Caco-2 (cell line): Measurements from ENCODE around the gene NUMB. TPM values are rescaled to one million over a fixed set of nuclear protein-coding genes. Genes with fewer than 3 reads are reported as not detected.

ENCODE experiments used
- BruUV-seq: library from RNA; stranded (reverse); fragments of 400-500 nt; replicated peaks from 2 replicates; lab custom pipeline; 2021; lab: Mats Ljungman, UMichigan
- CTCF ChIA-PET: fragments of 300-600 bp; sonication (Branson Sonifier 250); formaldehyde crosslinking; loops from one replicate; lab custom pipeline; 2022; ENCODE audit warnings: antibody characterized with exemption; lab: Charles Lee
- POLR2A ChIA-PET: fragments of 300-600 bp; sonication (Branson Sonifier 250); formaldehyde crosslinking; loops from one replicate; lab custom pipeline; 2022; ENCODE audit warnings: antibody characterized with exemption; lab: Charles Lee
- DNase-seq, 2 experiments: peaks; one replicate each; pipeline versions ENCODE4 v3.0.0 to v3.0.0-alpha.2; 2020 to 2022
- H3K27me3 ChIP-seq: replicated peaks from 2 replicates; pipeline ENCODE4 v1.6.0; 2011; ENCODE audit warnings: low read length; ENCODE audit not compliant: control insufficient read depth, insufficient read depth
- H3K36me3 ChIP-seq: 2 replicates; pipeline ENCODE4 v1.5.1; 2011; ENCODE audit warnings: low read length; ENCODE audit not compliant: control insufficient read depth, insufficient read depth
- H3K4me1 ChIP-seq: fragments of 250-450 bp; sonication (Bioruptor Pico); 2 replicates; pipeline ENCODE4 v1.5.1; 2020; ENCODE audit warnings: mild to moderate bottlenecking
- H3K4me3 ChIP-seq: 2 replicates; pipeline ENCODE4 v1.5.1; 2011; ENCODE audit warnings: low read depth, mild to moderate bottlenecking, control low read depth, low read length
- H3K9me3 ChIP-seq: fragments of 250-450 bp; sonication (Bioruptor Pico); 2 replicates; pipeline ENCODE4 v1.5.1; 2020; ENCODE audit warnings: mild to moderate bottlenecking, moderate library complexity
- H3K27ac Mint-ChIP-seq: one replicate; pipeline ENCODE4 v1.8.0; 2022; ENCODE audit warnings: mixed read lengths; ENCODE audit not compliant: unreplicated experiment
- H3K27me3 Mint-ChIP-seq: one replicate; pipeline ENCODE4 v1.8.0; 2022; ENCODE audit warnings: mixed read lengths; ENCODE audit not compliant: insufficient read depth, unreplicated experiment
- H3K36me3 Mint-ChIP-seq: one replicate; pipeline ENCODE4 v1.8.0; 2022; ENCODE audit warnings: mild to moderate bottlenecking, mixed read lengths; ENCODE audit not compliant: insufficient read depth, unreplicated experiment
- H3K4me1 Mint-ChIP-seq: one replicate; pipeline ENCODE4 v1.8.0; 2022; ENCODE audit warnings: low read depth, mixed read lengths; ENCODE audit not compliant: unreplicated experiment
- H3K4me3 Mint-ChIP-seq: one replicate; pipeline ENCODE4 v1.8.0; 2022; ENCODE audit warnings: mild to moderate bottlenecking, moderate library complexity, mixed read lengths; ENCODE audit not compliant: unreplicated experiment
- H3K9me3 Mint-ChIP-seq: one replicate; pipeline ENCODE4 v1.8.0; 2022; ENCODE audit warnings: mixed read lengths; ENCODE audit not compliant: unreplicated experiment
- CTCF ChIP-seq, 2 experiments: fragments of 200-600 bp in 1 of 2; IDR thresholded peaks; 1 replicate in 1 of 2; 2 replicates in 1 of 2; pipeline versions ENCODE4 v1.5.1 to v1.8.0; 2011 to 2022; ENCODE audit warnings: antibody characterized with exemption in 1 of 2, control low read depth in 1 of 2, inconsistent platforms in 1 of 2, low read depth in 1 of 2, low read length in 1 of 2, mild to moderate bottlenecking in 1 of 2, moderate library complexity in 1 of 2; ENCODE audit not compliant: insufficient read depth in 1 of 2, severe bottlenecking in 1 of 2, unreplicated experiment in 1 of 2
- intact Hi-C: fragments of 100-400 bp; cut with micrococcal nuclease; formaldehyde crosslinking; loops from one replicate; pipeline ENCODE4 v1.10.0; 2022; ENCODE audit not compliant: unreplicated experiment
- total RNA-seq: library from RNA; stranded (reverse); gene quantifications from 2 replicates; pipeline ENCODE4 v1.2.3, GENCODE V29; 2022

The NUMB gene
- total RNA-seq, 1 experiment from 2014 or later, result 67.6 TPM

DNA sequence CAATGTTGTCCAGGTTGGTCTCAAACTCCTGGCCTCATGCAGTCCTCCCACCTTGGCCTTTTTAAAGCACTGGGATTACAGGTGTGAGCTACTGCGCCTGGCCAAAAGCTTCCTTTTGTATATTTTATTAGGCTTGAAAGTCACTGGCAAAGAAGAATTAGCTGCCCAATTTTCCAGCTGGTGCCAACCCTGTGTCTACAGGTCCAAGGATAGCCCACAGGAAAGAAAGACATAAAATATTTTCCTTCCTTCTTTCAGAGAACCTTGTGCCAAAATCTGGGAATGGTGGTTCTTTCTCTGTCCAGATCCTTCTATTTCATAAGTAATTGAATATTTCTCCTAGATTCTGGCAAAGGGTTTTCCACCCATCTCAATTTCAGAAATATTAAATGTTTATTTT is 84.1 kb downstream of the NUMB start:
- POLR2A ChIA-PET, result no interaction called here
- Histone ChIP-seq H3K4me1 (no peaks in the 10 kb centered on the region), H3K27me3 (no peaks in the 10 kb centered on the region), H3K36me3 (peaks cover 1% of the 10 kb centered on the region; the same call in 1 of the 2 replicates), H3K4me3 (no peak overlapping the region), H3K9me3 (no peaks in the 10 kb centered on the region)
- Mint-ChIP-seq H3K36me3 (no peaks in the 10 kb centered on the region), H3K27me3 (no peaks in the 10 kb centered on the region), H3K4me3 (no peak overlapping the region), H3K4me1 (peaks cover 2% of the 10 kb centered on the region), H3K9me3 (no peaks in the 10 kb centered on the region), H3K27ac (no peak overlapping the region)
- TF ChIP-seq CTCF (IDR thresholded peaks at IDR 0.05; ENCODE audit: insufficient read depth in 1 of 2, low read depth in 1 of 2, low read length in 1 of 2, severe bottlenecking in 1 of 2, unreplicated experiment in 1 of 2), result no peak
- CTCF ChIA-PET, result interaction anchor here (0.6 kb wide), 1 partner anchor 61 kb away, joined by 4 read pairs; no protein-coding TSS in a partner anchor
- no TSS peak for BruUV-seq
- intact Hi-C loops, result no loop called here
- DNase-seq, result no peak

DNA sequence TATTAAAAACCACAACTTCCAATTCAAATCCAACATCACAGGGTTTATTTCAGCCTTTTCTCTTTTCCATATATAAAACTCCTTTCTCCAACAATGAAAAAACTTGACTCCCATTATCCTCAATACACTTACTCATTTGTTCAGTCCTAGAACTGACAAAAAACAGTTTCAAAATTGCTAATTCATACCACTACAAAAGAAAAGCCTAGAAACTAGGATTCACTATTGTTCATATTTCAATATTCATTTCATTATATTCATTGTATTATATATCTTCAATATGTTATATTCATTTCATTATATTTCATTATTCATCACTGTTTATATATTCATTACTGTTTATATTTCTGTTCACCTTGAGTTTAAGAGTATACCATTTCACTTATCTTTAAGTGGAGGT is 85.8 kb downstream of the NUMB start:
- intact Hi-C loops, result no loop called here
- ChIA-PET POLR2A (no interaction called here), CTCF (no interaction called here)
- H3K27ac Mint-ChIP-seq, result no peak overlapping the region
- BruUV-seq, result no TSS peak
- no peak overlapping the region for H3K4me3 ChIP-seq
- H3K36me3 Mint-ChIP-seq, result no peaks in the 10 kb centered on the region
- TF ChIP-seq CTCF (IDR thresholded peaks at IDR 0.05; ENCODE audit: insufficient read depth in 1 of 2, low read depth in 1 of 2, low read length in 1 of 2, severe bottlenecking in 1 of 2, unreplicated experiment in 1 of 2), result no peak
- H3K4me1 Mint-ChIP-seq, result no peaks in the 10 kb centered on the region
- no peaks in the 10 kb centered on the region for H3K27me3 Mint-ChIP-seq
- H3K4me3 Mint-ChIP-seq, result no peak overlapping the region
- no peak for DNase-seq
- no peaks in the 10 kb centered on the region for H3K9me3 ChIP-seq
- H3K27me3 ChIP-seq, result no peaks in the 10 kb centered on the region
- H3K4me1 ChIP-seq, result no peaks in the 10 kb centered on the region
- H3K36me3 ChIP-seq, result peaks cover 1% of the 10 kb centered on the region; the same call in 1 of the 2 replicates
- no peaks in the 10 kb centered on the region for H3K9me3 Mint-ChIP-seq

DNA sequence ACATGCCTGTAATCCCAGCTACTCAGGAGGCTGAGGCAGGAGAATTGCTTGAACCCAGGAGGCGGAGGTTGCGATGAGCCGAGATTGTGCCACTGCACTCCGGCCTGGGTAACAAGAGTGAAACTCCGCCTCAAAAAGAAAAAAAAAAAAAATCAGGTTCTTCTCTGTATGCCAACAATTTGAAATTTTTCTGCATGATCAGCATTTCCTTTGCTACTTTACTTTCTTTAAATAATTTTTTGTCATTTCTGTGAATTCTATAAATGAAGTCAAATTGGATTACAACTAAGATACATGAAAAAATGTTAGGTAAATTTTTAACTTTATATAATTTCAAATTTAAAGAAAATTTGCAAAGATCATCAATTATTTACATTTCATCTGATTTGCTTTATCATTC is 87.8 kb downstream of the NUMB start:
- no peak for TF ChIP-seq CTCF (IDR thresholded peaks at IDR 0.05; ENCODE audit: insufficient read depth in 1 of 2, low read depth in 1 of 2, low read length in 1 of 2, severe bottlenecking in 1 of 2, unreplicated experiment in 1 of 2)
- H3K4me1 Mint-ChIP-seq, result no peaks in the 10 kb centered on the region
- no peak overlapping the region for H3K27ac Mint-ChIP-seq

More for the DNA sequence above, 87.8 kb downstream of the NUMB start:
- H3K4me1 ChIP-seq, result no peaks in the 10 kb centered on the region
- no TSS peak for BruUV-seq
- no peak for DNase-seq
- no peaks in the 10 kb centered on the region for H3K27me3 ChIP-seq
- no peak overlapping the region for H3K4me3 Mint-ChIP-seq
- intact Hi-C loops, result no loop called here
- CTCF ChIA-PET, result no interaction called here
- H3K36me3 Mint-ChIP-seq, result no peaks in the 10 kb centered on the region
- no peak overlapping the region for H3K4me3 ChIP-seq
- no peaks in the 10 kb centered on the region for H3K27me3 Mint-ChIP-seq
- no peaks in the 10 kb centered on the region for H3K9me3 Mint-ChIP-seq
- POLR2A ChIA-PET, result no interaction called here
- H3K9me3 ChIP-seq, result no peaks in the 10 kb centered on the region
- no peaks in the 10 kb centered on the region for H3K36me3 ChIP-seq
